ENCODE results near the gene CTBP2. TPM values are rescaled to one million over a fixed set of nuclear protein-coding genes. Genes with fewer than 3 reads are reported as not detected.

Gene CTBP2
- total RNA-seq, 1 experiment from 2014 or later = 88.7 TPM

- H3K4me3 ChIP-seq = no peak overlapping the region
- H3K36me3 ChIP-seq = peaks cover 27% of the 10 kb centered on the region
- H3K27me3 ChIP-seq = no peaks in the 10 kb centered on the region
- no peaks in the 10 kb centered on the region for H3K9me3 ChIP-seq
- DNase-seq = no peak
These were observed 154.8 kb downstream of the CTBP2 start for GRCh38 chr10:125005312-125006187.

- no peak for DNase-seq
- no peaks in the 10 kb centered on the region for H3K9me3 ChIP-seq
- no peaks in the 10 kb centered on the region for H3K27me3 ChIP-seq
- H3K4me3 ChIP-seq = no peak overlapping the region
- peaks cover 34% of the 10 kb centered on the region for H3K36me3 ChIP-seq
These were observed 155.6 kb downstream of the CTBP2 start for GRCh38 chr10:125004571-125005311.

- Histone ChIP-seq H3K36me3 (peaks cover 38% of the 10 kb centered on the region), H3K9me3 (no peaks in the 10 kb centered on the region)
- DNase-seq = no peak
These were observed 156.4 kb downstream of the CTBP2 start for GRCh38 chr10:125003901-125004467.

GRCh38 chr10:125003146-125003900 lies 157.0 kb downstream of the CTBP2 start:
- no peaks in the 10 kb centered on the region for H3K27me3 ChIP-seq
- DNase-seq = no peak
- peaks cover 43% of the 10 kb centered on the region for H3K36me3 ChIP-seq
- no peak overlapping the region for H3K4me3 ChIP-seq
- no peaks in the 10 kb centered on the region for H3K9me3 ChIP-seq

More at GRCh38 chr10:125003901-125004467, 156.4 kb downstream of the CTBP2 start:
- Histone ChIP-seq H3K27me3 (no peaks in the 10 kb centered on the region), H3K4me3 (no peak overlapping the region)

- Histone ChIP-seq H3K36me3 (peaks cover 49% of the 10 kb centered on the region), H3K4me3 (no peak overlapping the region), H3K27me3 (no peaks in the 10 kb centered on the region), H3K9me3 (no peaks in the 10 kb centered on the region)
- no peak for DNase-seq
These were observed 157.8 kb downstream of the CTBP2 start for GRCh38 chr10:125002423-125003145.

- no peak for DNase-seq
- Histone ChIP-seq H3K36me3 (peaks cover 55% of the 10 kb centered on the region), H3K27me3 (no peaks in the 10 kb centered on the region), H3K9me3 (no peaks in the 10 kb centered on the region), H3K4me3 (no peak overlapping the region)
These were observed 158.3 kb downstream of the CTBP2 start for GRCh38 chr10:125002047-125002422.

GRCh38 chr10:125001313-125002046 lies 158.9 kb downstream of the CTBP2 start:
- peaks cover 59% of the 10 kb centered on the region for H3K36me3 ChIP-seq
- no peaks in the 10 kb centered on the region for H3K27me3 ChIP-seq
- no peak for DNase-seq
- H3K4me3 ChIP-seq = no peak overlapping the region
- H3K9me3 ChIP-seq = no peaks in the 10 kb centered on the region

- no peaks in the 10 kb centered on the region for H3K9me3 ChIP-seq
- H3K27me3 ChIP-seq = no peaks in the 10 kb centered on the region
- peaks cover 62% of the 10 kb centered on the region for H3K36me3 ChIP-seq
- H3K4me3 ChIP-seq = no peak overlapping the region
- no peak for DNase-seq
These were observed 159.7 kb downstream of the CTBP2 start for GRCh38 chr10:125000366-125001312.

- Histone ChIP-seq H3K27me3 (no peaks in the 10 kb centered on the region), H3K36me3 (peaks cover 64% of the 10 kb centered on the region), H3K4me3 (no peak overlapping the region), H3K9me3 (no peaks in the 10 kb centered on the region)
- peak; percentile 89 for DNase-seq
These were observed 160.7 kb downstream of the CTBP2 start for GRCh38 chr10:124999433-125000365.

- peaks cover 73% of the 10 kb centered on the region for H3K36me3 ChIP-seq
- DNase-seq = no peak
- no peak overlapping the region for H3K4me3 ChIP-seq
- H3K9me3 ChIP-seq = no peaks in the 10 kb centered on the region
- no peaks in the 10 kb centered on the region for H3K27me3 ChIP-seq
These were observed 161.6 kb downstream of the CTBP2 start for GRCh38 chr10:124998624-124999291.

- peaks cover 80% of the 10 kb centered on the region for H3K36me3 ChIP-seq
- H3K4me3 ChIP-seq = no peak overlapping the region
- no peaks in the 10 kb centered on the region for H3K9me3 ChIP-seq
- H3K27me3 ChIP-seq = no peaks in the 10 kb centered on the region
- DNase-seq = no peak
These were observed 162.4 kb downstream of the CTBP2 start for GRCh38 chr10:124997771-124998623.

GRCh38 chr10:124997306-124997705 lies 163.1 kb downstream of the CTBP2 start:
- Histone ChIP-seq H3K36me3 (peaks cover 85% of the 10 kb centered on the region), H3K9me3 (no peaks in the 10 kb centered on the region)
- no peak for DNase-seq

More at GRCh38 chr10:124997306-124997705, 163.1 kb downstream of the CTBP2 start:
- Histone ChIP-seq H3K4me3 (no peak overlapping the region), H3K27me3 (no peaks in the 10 kb centered on the region)

Data from MG63 (cell line).